Mucosa of rectum (tissue), 2 donors: ENCODE data around the gene PSME2.

ENCODE experiments used
- H3K27ac ChIP-seq, 2 donors: one replicate each; pipeline ENCODE4 v1.7.0; 2013; ENCODE audit warnings: inconsistent platforms in 2 of 2, low read depth in 2 of 2, low read length in 2 of 2
- H3K27me3 ChIP-seq, 2 donors: one replicate each; pipeline ENCODE4 v1.7.0; 2013; ENCODE audit warnings: low read length in 2 of 2; ENCODE audit not compliant: control insufficient read depth in 2 of 2, insufficient read depth in 2 of 2
- H3K36me3 ChIP-seq, 2 donors: one replicate each; pipeline ENCODE4 v1.7.0; 2013; ENCODE audit warnings: low read length in 2 of 2; ENCODE audit not compliant: control insufficient read depth in 2 of 2, insufficient read depth in 2 of 2
- H3K4me1 ChIP-seq, 2 donors: one replicate each; pipeline ENCODE4 v1.7.0; 2013; ENCODE audit warnings: low read length in 2 of 2, mild to moderate bottlenecking in 1 of 2; ENCODE audit not compliant: control insufficient read depth in 2 of 2, insufficient read depth in 2 of 2
- H3K4me3 ChIP-seq, 2 donors: one replicate each; pipeline ENCODE4 v1.7.0; 2013; ENCODE audit warnings: low read length in 2 of 2
- H3K9ac ChIP-seq, 2 donors: one replicate each; pipeline ENCODE4 v1.7.0; 2013; ENCODE audit warnings: low read length in 2 of 2, low read depth in 1 of 2, mild to moderate bottlenecking in 1 of 2
- H3K9me3 ChIP-seq, 2 donors: one replicate each; pipeline ENCODE4 v1.7.0; 2013; ENCODE audit warnings: low read length in 2 of 2; ENCODE audit not compliant: control insufficient read depth in 2 of 2
- donor health status: healthy.
- donor health status: Normal muscosa, but diverticular disease.

PSME2 gene

GRCh38 chr14:24187539-24187915 lies 41.1 kb upstream of the PSME2 start:
- peaks cover 31 to 55% of the 10 kb centered on the region in 2 donors for H3K36me3 ChIP-seq
- no peak overlapping the region for H3K27ac ChIP-seq
- H3K27me3 ChIP-seq = no peaks in the 10 kb centered on the region
- peak overlapping the region in 1 of 2 donors; percentile 76 for H3K4me3 ChIP-seq
- no peak overlapping the region for H3K9ac ChIP-seq
- peaks cover 9% of the 10 kb centered on the region in 2 donors for H3K4me1 ChIP-seq
- H3K9me3 ChIP-seq = no peaks in the 10 kb centered on the region

- Histone ChIP-seq H3K27me3 (no peaks in the 10 kb centered on the region), H3K9ac (no peak overlapping the region), H3K27ac (no peak overlapping the region), H3K4me1 (peaks cover 9% of the 10 kb centered on the region in 2 donors), H3K36me3 (peaks cover 26 to 55% of the 10 kb centered on the region in 2 donors), H3K9me3 (no peaks in the 10 kb centered on the region), H3K4me3 (no peak overlapping the region)
These were observed 40.6 kb upstream of the PSME2 start for GRCh38 chr14:24186831-24187538.

- Histone ChIP-seq H3K9ac (no peak overlapping the region), H3K4me1 (peaks cover 9% of the 10 kb centered on the region in 2 donors), H3K9me3 (no peaks in the 10 kb centered on the region), H3K27me3 (no peaks in the 10 kb centered on the region), H3K4me3 (no peak overlapping the region), H3K36me3 (peaks cover 33 to 57% of the 10 kb centered on the region in 2 donors), H3K27ac (no peak overlapping the region)
These were observed 39.3 kb upstream of the PSME2 start for GRCh38 chr14:24185741-24186140.

- H3K36me3 ChIP-seq = peaks cover 38 to 65% of the 10 kb centered on the region in 2 donors
- H3K27ac ChIP-seq = no peak overlapping the region
- no peaks in the 10 kb centered on the region for H3K27me3 ChIP-seq
- H3K4me1 ChIP-seq = peaks cover 9% of the 10 kb centered on the region in 2 donors
- no peak overlapping the region for H3K4me3 ChIP-seq
- H3K9me3 ChIP-seq = no peaks in the 10 kb centered on the region
- no peak overlapping the region for H3K9ac ChIP-seq
These were observed 38.6 kb upstream of the PSME2 start for GRCh38 chr14:24185026-24185425.

GRCh38 chr14:24184104-24184970 lies 37.9 kb upstream of the PSME2 start:
- Histone ChIP-seq H3K36me3 (peaks cover 42 to 71% of the 10 kb centered on the region in 2 donors), H3K4me3 (no peak overlapping the region), H3K9ac (no peak overlapping the region), H3K4me1 (peaks cover 9% of the 10 kb centered on the region in 2 donors), H3K27ac (no peak overlapping the region), H3K9me3 (no peaks in the 10 kb centered on the region), H3K27me3 (no peaks in the 10 kb centered on the region)

GRCh38 chr14:24183014-24183481 lies 36.6 kb upstream of the PSME2 start:
- Histone ChIP-seq H3K36me3 (peaks cover 55 to 79% of the 10 kb centered on the region in 2 donors), H3K4me3 (no peak overlapping the region), H3K9me3 (no peaks in the 10 kb centered on the region), H3K27me3 (no peaks in the 10 kb centered on the region), H3K9ac (no peak overlapping the region), H3K4me1 (peaks cover 5% of the 10 kb centered on the region in 2 donors), H3K27ac (no peak overlapping the region)

- Histone ChIP-seq H3K27me3 (no peaks in the 10 kb centered on the region), H3K36me3 (peaks cover 55 to 84% of the 10 kb centered on the region in 2 donors), H3K4me3 (no peak overlapping the region), H3K9me3 (no peaks in the 10 kb centered on the region), H3K27ac (no peak overlapping the region), H3K9ac (no peak overlapping the region), H3K4me1 (no peaks in the 10 kb centered on the region)
These were observed 35.9 kb upstream of the PSME2 start for GRCh38 chr14:24182110-24182882.

- Histone ChIP-seq H3K36me3 (peaks cover 58 to 85% of the 10 kb centered on the region in 2 donors), H3K27me3 (no peaks in the 10 kb centered on the region), H3K9ac (no peak overlapping the region), H3K9me3 (no peaks in the 10 kb centered on the region), H3K4me3 (no peak overlapping the region), H3K4me1 (no peaks in the 10 kb centered on the region), H3K27ac (no peak overlapping the region)
These were observed 35.1 kb upstream of the PSME2 start for GRCh38 chr14:24181371-24182077.

- peak overlapping the region in 1 of 2 donors; percentile 38 for H3K27ac ChIP-seq
- no peaks in the 10 kb centered on the region for H3K4me1 ChIP-seq
- H3K9me3 ChIP-seq = no peaks in the 10 kb centered on the region
- no peak overlapping the region for H3K9ac ChIP-seq
- H3K4me3 ChIP-seq = no peak overlapping the region
- no peaks in the 10 kb centered on the region for H3K27me3 ChIP-seq
- peaks cover 55 to 75% of the 10 kb centered on the region in 2 donors for H3K36me3 ChIP-seq
These were observed 33.8 kb upstream of the PSME2 start for GRCh38 chr14:24179961-24180796.
